T follicular helper cell (primary cell): ENCODE data around the gene GGPS1.
"Not testable (repeated sequence)": the region's sequence is repeated elsewhere in the genome, so short reads cannot be mapped to it uniquely, and the experiment has no call there.

ENCODE experiments used
- DNase-seq: peaks from one replicate; pipeline ENCODE4 v3.0.0-alpha.2; 2020; ENCODE audit warnings: low read depth
- total RNA-seq, 2 experiments: gene quantifications; one replicate each; lab custom pipeline; 2026; lab: John Stamatoyannopoulos, UW

Gene GGPS1
- 10.1 to 17.4 reads per million in 2 experiments for total RNA-seq

DNA sequence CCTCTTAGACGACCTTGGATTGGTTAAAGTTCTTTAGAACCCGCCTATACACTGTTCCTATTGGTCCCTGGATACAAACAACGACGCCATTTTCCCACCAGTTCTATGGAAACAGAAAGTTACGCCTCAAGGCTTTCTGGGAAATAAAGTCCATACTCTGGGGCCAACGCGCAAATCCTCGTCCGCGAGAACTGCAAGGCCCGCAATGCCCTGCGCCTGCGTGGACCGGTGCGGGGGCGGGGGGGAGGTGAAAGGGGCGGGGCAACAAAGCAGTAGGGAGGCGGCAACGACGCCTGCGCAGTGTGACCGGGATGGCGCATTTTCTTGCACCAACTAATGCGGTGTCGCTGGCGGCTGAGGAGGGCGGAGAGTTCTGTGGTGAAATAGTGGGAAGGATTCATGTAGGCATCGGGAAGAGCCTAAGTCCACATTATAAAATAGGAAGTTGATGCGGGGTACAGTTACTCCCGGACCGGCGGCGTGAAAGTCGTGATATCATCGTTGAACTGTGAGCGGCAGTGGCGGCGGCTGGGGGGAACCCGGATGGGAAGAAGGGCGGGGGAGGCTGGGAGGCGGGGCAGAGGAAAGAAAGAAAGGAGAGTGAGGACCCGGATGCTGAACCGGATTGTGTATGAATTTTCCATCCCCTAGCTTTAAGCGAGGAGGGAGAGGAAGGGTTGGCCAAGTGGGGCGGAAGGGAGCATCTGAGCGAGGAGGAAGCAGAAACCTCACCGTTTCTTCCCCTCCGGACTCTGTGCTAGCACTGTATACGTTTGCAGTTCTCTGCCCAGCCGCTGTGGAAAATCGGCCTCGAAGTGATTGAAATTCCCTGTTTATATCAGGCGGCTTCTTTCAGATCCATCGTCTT, at the start of gene GGPS1:
TSS of gene GGPS1 (plus strand) at position 300 of the 868 bp plus-strand sequence. CDS start 6,695 bp downstream, outside the sequence.
- peak; percentile 99 for DNase-seq

DNA sequence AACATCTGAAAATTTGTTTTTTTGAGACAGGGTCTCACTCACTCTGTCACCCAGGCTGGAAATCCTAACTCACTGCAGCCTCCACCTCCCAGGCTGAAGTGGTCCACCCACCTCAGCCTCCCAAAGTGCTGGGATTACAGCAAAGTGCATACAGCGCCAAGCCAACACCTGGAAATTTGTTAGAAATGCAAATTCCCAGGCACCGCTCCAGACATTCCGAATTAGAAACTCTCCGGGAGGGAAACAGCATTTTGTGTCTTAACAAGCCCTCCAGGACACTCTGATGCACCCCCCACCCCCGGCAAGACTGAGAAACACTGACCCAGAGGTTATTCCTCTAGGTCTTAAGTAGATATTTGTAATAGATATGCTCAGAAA, 49.5 kb upstream of the GGPS1 start:
- no peak for DNase-seq

DNA sequence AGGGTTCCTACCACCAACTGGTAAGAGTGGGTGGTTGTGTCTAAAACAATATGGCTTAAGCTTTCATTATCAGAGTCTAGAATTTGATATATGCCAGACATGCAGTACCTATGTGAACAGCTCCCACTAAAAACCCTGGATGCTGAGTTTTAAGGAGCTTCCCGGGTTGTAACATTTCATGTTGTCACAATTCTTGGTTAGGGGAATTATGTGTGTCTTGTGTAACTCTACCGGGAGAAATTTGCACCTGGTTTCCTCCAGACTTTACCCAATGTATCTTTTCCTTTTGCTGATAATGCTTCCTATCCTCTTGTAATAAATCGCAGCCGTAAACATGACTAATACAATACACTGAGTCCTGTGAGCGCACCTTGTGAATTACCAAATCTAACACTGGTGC, 48.7 kb upstream of the GGPS1 start:
- DNase-seq = no peak

DNA sequence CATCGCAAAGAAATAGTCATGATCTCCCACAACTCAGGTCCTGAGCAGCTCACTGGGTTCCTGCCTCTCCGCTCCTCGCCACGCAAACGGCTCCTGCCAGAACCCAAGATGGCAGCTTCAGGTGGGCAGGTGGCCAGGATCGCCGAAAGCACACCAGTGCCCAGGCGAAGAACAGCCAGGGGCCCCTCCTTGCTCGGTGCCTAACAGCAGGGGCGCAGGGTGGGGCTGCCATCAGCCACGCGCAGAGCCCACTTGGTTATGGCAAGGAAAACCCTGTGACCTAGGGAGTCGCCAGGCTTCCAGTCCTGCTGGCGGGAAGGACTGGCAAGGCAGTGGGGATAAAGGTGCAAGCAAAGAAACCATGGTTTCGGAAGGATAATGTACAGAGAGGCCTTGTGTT, 47.9 kb upstream of the GGPS1 start:
- no peak for DNase-seq

DNA sequence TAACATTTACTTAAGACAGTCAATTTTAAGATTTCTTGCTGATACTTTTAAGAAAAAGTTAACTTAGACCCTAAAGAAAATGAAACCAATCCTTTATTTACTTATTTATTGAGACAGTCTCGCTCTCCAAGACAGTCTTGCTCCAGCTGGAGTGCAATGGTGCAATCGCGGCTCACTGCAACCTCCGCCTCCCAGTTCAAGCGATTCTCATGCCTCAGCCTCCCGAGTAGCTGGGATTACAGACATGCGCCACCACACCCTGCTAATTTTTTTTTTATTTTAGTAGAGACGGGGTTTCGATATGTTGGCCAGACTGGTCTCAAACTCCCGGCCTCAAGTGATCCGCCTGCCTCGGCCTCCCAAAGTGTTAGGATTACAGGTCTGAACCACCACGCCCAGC, 44.7 kb upstream of the GGPS1 start:
- DNase-seq = not testable (repeated sequence)

DNA sequence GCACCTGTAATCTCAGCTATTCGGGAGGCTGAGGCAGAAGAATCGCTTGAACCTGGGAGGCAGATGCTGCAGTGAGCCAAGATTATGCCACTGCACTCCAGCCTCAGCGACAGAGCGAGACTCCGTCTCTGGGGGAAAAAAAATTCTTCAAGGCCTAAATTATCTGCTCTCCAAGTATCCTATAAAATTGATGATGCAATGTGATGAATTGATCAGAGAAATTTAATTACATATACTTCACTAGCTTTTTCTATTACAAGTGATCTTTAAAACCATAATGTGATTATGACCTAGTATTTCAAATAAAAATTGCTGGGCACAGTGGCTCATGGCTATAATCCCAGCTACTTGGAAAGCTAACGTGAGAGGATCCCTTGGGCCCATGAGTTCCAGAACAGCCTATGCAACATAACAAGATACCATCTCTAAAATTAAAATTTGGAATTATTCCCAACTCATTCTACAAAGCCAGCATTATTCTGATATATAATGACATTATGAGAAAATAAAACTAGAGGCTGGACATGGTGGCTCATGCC, 44.1 kb upstream of the GGPS1 start:
- DNase-seq = no peak

DNA sequence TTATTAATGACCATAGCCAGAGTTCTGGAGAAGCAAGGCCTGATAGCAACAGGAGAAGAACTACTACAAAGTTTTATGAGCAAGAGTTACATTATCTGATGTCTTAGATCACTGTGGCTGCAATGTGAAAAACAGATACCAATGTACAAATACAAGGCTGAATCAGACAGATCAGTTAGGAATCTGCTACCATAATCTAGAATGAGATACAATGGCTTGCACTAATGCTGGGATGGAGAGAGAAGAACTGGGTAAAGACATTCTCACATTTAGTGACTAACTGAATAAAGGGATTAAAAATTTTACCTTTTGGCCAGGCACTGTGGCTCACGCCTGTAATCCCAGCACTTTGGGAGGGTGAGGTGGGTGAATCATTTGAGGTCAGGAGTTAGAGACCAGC, 41.7 kb upstream of the GGPS1 start:
- no peak for DNase-seq

DNA sequence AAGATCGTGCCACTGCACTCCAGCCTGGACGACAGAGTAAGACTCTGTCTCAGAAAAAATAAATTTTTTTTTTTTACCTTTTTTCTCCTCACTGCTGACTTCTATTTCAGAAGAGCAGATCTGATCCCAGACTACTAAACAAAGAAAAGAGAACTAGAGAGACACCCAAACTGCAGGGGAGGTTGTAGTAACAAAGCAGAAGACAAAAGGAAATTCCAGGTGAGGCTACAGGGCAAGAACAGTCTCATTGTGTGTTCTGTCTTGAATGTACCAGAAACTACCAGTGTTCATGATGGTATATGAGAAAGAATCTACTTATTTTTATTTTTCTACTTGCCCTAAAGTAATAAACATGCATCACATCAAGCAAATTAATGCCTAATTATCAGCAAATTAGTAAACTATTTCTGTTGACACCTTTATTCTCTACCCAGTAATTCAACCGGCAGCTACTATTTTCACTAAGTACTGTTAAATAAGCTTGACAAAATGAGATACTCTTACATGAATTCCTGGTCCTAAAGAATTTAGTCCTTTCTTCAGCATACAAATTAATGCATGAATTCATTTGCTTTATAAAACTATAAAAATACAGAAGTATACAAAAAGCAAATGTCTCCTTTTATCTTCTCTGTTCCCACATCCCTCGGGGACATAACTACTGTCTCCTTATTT, 41.0 kb upstream of the GGPS1 start:
- no peak for DNase-seq

DNA sequence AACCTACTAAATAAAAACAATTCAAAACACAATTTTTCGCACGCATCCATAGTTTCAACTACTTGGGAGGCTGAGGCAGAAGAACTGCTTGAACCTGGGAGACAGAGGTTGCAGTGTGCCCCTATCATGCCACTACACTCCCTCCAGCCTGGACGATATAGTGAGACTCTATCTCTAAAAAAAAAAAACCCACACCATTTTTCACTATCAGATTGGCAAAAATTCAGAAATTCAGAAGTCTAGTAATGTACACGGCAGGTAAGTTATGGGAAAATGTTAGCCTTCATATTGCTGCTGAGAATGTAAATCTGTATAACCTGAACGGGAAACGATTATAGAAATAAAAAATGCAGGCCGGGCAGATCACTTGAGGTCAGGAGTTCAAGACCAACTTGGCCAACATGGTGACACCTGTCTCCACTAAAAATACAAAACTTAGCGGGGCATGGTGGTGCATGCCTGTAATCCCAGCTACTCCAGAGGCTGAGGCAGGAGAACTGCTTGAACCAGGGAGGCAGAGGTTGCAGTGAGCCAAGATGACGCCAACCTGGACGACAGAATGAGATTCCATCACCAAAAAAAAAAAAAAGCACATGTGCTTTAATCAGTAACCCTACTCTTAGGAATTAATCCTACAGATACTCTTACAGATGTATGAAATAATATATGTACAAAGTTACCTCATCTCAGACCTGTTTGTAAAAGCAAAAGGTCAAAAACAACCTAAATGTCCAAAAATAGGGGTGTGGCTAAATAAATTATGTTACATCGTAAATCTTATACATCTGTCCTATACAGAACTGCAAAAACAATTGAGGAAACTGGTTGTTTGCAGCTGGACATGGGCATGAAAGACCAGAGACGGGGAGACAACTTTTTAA, 38.3 kb upstream of the GGPS1 start:
- DNase-seq = no peak

DNA sequence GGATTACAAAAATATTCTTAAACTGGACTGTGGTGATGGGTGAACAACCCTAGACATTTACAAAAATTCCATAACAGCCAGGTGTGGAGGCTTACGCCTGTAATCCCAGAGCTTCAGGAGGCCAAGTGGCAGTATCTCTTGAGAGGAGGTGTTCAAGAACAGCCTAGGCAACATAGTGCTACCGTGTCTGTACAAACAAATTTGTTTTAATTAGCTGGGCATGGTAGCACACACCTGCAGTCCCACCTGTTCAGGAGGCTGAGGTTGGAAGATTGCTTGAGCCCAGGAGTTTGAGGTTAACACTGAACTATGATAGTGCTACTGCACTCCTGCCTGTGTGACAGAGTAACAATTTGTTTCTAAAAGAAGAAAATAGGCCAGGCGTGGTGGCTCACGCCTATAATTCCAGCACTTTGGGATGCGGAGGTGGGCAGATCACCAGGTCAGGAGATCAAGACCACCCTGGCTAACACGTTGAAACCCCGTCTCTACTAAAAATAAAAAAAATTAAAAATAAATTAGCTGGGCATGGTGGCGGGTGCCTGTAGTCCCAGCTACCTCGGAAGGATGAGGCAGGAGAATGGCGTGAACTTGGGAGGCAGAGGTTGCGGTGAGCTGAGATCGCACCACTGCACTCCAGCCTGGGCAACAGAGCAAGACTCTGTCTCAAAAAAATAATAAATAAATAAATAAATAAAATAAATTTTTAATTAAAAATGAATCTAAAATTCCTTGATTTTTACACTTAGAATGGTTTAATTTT, 37.4 kb upstream of the GGPS1 start:
- no peak for DNase-seq

DNA sequence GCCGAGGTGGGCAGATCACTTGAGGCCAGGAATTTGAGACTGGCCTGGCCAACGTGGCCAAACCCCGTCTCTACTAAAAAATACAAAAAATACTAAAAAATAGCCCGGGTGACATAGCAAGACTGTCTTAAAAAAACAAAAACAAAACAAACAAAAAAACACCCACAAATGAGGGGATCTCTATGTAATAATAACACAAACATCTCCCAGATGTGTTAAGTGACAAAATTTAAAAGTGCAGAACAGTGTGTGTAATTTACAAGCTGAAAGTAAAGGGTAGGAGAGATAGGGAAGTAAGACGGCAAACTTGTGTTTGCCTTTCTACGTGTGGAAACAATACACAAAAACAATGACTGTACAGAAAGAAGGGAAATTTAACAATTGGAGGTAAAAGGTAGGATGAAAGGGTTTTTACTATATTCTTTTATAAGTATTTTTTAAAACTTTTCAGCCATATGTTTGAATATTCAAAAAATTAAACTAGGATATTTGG, 36.7 kb upstream of the GGPS1 start:
- DNase-seq = no peak

DNA sequence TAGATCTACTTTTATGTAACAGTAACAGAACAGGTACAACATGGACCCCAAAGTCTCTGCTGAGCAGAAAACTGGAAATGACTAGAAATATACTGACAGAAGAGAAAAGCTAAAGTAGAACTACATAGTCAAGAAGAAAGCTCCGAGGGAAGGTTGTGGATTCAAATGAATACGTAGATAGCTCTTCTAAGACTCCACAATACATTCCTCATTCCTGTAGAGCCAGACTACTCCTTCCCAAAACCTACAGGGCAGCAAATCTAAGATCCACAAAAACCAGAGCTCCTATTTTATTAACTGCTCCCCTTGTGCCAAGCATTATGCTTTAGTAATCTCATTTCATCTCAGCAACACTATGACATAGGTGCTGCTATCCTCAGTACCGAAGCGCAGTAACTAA, 35.6 kb upstream of the GGPS1 start:
- DNase-seq = no peak

DNA sequence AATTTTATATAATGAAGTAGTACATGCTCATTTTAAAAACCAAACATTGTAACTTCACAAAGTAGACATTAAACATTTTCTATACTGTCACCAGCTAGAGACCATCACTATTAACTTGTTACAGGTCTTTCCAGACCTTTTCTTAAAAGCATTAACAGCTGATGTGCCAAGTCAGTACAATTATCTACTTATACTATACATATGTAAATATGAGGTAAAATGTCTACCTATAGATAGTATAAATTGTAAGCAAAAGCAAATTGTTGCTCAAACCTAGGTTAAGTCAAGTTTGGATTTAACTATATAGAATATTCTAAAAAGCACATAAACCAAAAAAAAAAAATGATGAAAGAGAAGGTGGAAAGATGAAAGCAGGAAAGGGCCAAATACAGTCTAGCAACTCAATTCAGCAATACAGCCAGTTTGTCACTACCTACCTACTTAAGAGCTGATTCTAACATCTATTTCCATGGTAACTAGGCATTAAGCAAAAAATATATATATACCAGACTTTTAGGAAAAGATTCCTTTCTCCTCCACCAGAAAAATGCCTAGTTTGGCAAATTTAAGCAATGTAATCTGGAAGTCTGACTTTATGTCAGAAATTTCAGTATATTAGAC, 34.9 kb upstream of the GGPS1 start:
- no peak for DNase-seq

DNA sequence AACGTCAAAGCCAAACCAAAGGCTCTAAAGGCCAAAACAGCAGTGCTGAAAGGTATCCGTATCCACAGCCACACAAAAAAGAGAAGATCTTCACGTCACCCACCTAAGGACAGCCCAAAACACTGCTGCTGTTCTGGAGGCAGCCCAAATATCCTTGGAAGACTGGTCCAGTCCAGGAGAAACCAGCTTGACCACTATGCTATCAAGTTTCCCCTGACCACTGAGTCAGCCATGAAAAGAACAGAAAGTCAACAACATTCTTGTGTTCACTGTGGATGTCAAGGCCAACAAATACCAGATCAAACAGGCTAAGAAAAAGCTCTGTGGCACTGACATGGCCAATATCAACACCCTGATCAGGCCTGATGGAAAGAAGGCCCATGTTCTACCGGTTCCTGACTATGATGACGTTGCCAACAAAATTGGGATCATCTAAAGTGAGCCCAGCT, 32.4 kb upstream of the GGPS1 start:
- no peak for DNase-seq

DNA sequence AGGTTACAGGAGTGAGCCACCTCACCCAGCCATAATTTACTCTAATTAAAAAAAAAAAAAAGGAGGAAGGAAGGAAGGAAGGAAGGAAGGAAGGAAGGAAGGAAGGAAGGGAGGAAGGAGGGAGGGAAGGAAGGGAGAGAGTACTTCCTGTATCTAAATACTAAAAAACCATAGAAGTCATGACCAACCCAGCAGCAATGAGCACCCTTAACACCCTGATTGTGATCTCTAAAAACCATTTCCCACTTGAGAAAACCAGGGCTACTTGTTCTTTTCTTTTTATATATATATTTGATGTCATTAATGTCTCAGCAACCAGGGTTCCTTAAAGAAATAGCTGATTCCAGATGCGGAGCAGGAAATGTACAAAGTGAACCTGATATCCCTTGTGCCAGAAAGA, 31.6 kb upstream of the GGPS1 start:
- no peak for DNase-seq

DNA sequence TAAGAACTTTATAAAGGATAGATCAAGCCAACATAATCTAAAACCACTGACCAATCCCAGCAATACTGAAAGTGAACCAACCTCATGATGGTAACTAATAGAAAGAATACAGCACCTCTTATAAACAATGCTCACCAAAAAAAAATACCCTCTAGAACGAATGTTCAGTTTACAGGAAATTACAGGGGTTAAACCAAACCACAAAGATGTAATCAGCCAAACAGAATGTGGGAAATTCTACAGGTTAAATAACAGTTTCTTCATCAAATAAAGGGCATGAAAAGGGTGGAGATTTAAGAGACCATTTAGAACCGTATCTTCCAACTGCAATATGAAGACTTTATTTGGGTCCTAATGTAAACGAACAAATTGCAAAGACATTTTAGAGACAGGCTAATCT, 30.8 kb upstream of the GGPS1 start:
- DNase-seq = no peak

DNA sequence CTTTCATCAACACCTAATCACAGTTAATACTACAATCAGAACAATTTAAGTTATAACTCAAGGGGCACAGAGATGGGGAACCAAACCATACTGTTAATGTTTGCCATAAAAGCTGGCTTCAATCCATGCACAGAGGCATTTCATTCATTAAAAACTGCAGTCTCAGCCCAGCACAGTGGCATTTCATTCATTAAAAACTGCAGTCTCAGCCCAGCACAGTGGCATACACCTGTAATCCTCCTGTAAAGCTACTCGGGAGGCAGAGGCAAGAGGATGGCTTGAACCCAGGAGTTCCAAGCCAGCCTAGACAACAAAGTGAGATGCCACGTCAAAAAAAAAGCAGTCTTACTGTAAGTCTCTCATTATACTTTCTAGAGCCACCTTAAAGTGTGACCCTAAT, 29.6 kb upstream of the GGPS1 start:
- no peak for DNase-seq

DNA sequence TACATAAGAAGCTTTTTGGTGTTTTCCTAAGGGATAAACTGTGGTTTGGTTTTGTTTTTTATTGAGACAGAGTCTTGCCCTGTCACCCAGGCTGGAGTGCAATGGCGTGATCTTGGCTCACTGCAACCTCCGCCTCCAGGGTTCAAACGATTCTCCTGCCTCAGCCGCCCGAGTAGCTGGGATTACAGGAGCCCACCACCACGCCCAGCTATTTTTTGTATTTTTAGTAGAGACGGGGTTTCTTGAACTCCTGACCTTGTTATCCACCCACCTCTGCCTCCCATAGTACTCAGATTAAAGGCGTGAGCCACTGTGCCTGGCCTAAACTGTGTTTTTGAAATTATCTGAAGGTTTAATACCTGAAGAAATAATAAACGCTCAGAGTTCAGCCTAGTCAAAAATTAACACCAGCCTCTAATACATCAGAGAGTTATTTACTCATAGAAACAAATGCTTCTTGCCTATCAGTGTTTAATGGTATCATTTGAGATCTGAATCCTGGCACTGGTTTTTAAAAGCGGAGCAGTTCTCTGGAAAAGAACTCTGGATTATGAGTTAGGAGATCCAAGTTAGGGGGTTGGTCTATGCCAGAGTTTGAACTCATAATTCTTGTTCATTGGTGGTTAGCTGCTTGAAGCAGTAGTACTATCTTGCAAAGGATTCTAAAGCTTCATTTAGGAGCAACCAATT, 29.1 kb upstream of the GGPS1 start:
- DNase-seq = no peak

DNA sequence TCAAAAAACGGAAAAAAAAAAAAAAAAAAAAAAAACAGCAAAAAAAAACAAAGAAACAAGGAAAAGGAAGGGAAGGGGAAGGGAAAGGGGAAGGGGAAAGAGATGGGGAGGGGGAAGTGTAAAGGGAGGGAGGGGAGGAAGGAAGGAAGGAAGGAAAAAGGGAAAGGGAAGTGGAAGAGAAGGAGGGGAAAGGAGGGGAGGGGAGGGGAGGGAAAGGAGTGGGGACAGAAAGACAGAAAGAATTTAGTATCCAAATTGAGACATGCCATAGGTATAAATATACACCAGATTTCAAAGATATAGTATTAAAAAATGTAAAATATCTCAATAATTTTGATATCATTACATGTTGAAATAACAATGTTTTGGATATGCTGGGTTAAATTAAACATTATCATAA, 26.2 kb upstream of the GGPS1 start:
- DNase-seq = no peak
